Measurements from ENCODE around the gene NKAIN2. TPM values are rescaled to one million over a fixed set of nuclear protein-coding genes. Genes with fewer than 3 reads are reported as not detected.

NKAIN2 gene
- total RNA-seq, 4 donors from 2014 or later, result 0.19 TPM; not detected in 3

DNA sequence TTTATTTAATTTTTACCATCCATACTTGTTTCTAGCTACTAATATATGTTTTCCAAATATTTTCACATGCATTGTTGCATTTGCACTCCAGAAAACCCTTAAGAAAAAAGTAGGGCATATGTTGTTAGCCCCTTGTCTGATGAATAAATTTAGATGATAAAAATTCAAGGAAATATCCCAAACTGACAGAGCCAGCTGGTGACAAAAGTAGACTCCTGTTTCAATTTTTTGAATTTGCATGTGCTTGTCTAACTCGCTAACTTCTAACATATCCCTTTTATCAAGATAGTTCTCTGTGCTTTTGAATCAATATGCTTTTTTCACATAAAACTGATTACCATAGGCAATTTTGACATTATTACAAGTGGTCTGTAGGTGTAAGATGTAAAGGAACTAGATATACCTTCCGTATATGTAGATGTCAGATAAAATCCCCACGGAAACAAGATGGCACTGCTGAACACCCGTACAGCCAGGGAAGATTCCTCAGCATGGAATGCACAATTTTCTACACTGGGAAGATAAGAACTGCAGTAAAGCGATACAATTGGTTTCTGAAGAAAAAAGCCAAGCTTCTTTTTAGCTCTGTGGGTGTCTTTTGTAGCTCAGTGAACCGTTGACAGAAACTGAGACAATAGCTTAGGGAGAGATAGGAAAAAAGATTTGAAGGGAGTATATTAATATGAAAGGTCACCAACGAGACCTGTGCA lies 721.0 kb downstream of the NKAIN2 start:
- 60 to 62% methylated on average over 7 of the region's 7 CpGs for WGBS, 2 donors

DNA sequence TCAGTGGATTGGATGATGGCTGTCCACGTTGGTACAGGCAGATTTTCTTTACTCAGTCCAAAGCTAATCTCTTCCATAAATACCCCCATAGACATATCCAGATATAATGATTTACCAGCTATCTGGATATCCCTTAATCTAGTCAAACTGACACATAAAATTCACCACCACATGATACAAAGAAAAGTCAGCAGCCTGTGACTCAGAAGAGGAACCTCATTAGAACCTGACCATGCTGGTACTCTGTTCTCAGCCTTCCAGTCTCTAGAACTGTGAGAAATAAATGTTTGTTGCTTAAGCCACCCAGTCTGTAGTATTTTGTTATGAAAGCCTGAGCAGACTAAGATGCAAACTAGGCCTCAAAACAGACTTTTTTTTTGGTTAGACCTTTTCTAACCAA lies 727.3 kb downstream of the NKAIN2 start:
- H3K4me3 ChIP-seq, result no peak overlapping the region
- H3K27ac ChIP-seq, result no peak overlapping the region
- no peaks in the 10 kb centered on the region for H3K4me1 ChIP-seq
- intact Hi-C loops (cut with DNase I), result no loop called here
- TF ChIP-seq POLR2A (IDR thresholded peaks at IDR 0.05), result no peak
- no peaks in the 10 kb centered on the region for H3K9me3 ChIP-seq
- no peaks in the 10 kb centered on the region for H3K36me3 ChIP-seq
- no peaks in the 10 kb centered on the region for H3K27me3 ChIP-seq
- no peak for DNase-seq
- WGBS, 2 donors, result 38 to 40% methylated on average over 1 of the region's 1 CpG

More for the DNA sequence above, 721.0 kb downstream of the NKAIN2 start:
- DNase-seq, result no peak
- H3K36me3 ChIP-seq, result no peaks in the 10 kb centered on the region
- H3K27me3 ChIP-seq, result no peaks in the 10 kb centered on the region
- no peak overlapping the region for H3K4me3 ChIP-seq
- no peaks in the 10 kb centered on the region for H3K4me1 ChIP-seq
- no peaks in the 10 kb centered on the region for H3K9me3 ChIP-seq
- TF ChIP-seq, protein P1, sequence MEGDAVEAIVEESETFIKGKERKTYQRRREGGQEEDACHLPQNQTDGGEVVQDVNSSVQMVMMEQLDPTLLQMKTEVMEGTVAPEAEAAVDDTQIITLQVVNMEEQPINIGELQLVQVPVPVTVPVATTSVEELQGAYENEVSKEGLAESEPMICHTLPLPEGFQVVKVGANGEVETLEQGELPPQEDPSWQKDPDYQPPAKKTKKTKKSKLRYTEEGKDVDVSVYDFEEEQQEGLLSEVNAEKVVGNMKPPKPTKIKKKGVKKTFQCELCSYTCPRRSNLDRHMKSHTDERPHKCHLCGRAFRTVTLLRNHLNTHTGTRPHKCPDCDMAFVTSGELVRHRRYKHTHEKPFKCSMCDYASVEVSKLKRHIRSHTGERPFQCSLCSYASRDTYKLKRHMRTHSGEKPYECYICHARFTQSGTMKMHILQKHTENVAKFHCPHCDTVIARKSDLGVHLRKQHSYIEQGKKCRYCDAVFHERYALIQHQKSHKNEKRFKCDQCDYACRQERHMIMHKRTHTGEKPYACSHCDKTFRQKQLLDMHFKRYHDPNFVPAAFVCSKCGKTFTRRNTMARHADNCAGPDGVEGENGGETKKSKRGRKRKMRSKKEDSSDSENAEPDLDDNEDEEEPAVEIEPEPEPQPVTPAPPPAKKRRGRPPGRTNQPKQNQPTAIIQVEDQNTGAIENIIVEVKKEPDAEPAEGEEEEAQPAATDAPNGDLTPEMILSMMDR (IDR thresholded peaks at IDR 0.05), result no peak
- TF ChIP-seq POLR2A (IDR thresholded peaks at IDR 0.05), result no peak
- intact Hi-C loops (cut with DNase I), result no loop called here
- H3K27ac ChIP-seq, result no peak overlapping the region

DNA sequence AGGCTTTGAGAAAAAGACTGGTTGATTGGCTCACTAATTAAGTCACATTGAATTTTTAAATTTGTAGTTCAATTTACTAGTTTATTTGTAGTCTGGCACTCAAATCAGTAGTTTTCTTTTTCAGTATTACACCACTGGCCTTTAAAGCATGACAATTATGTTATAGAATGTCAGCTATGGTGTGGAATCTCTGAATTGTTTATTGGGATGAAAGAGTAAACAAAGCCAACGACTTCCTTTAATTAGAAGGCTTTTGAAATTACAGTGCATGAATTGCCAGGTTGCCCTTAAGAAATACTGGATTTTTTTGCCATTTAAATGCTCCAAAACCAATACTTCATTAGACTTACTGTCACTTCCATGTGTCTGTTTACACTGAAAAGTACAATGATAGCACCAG lies 731.6 kb downstream of the NKAIN2 start:
- WGBS, 2 donors, result 32 to 38% methylated on average over 1 of the region's 1 CpG
- no peaks in the 10 kb centered on the region for H3K36me3 ChIP-seq
- H3K9me3 ChIP-seq, result no peaks in the 10 kb centered on the region
- H3K4me3 ChIP-seq, result no peak overlapping the region
- no peak for DNase-seq
- no peaks in the 10 kb centered on the region for H3K4me1 ChIP-seq
- H3K27ac ChIP-seq, result no peak overlapping the region
- intact Hi-C loops (cut with DNase I), result no loop called here
- no peaks in the 10 kb centered on the region for H3K27me3 ChIP-seq
- TF ChIP-seq POLR2A (IDR thresholded peaks at IDR 0.05), result no peak
- TF ChIP-seq, protein P1 (IDR thresholded peaks at IDR 0.05), result no peak

DNA sequence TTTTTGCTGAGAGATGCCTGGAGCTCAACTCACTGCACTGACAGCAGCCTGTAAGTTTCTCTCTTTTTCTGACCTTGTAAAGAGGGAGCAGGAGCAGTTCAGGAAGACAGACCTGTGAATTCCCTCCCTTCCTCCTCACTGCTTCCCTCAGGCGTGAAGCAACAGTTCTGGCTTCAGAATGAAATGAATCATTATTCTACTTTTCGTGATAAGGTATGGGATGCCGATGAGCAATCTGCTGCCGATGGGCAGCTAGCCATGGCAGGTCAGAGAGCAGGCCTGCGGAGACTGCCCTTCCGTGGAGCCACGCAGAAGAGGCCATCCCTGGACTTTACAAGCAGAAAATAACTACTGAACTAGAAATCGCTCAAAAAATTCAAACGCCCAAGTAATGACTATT lies 732.1 kb downstream of the NKAIN2 start:
- intact Hi-C loops (cut with DNase I), result no loop called here
- Histone ChIP-seq H3K27ac (no peak overlapping the region), H3K27me3 (no peaks in the 10 kb centered on the region), H3K9me3 (no peaks in the 10 kb centered on the region), H3K4me3 (no peak overlapping the region), H3K4me1 (no peaks in the 10 kb centered on the region), H3K36me3 (no peaks in the 10 kb centered on the region)
- DNase-seq, result no peak
- 45 to 76% methylated on average over 9 of the region's 9 CpGs for WGBS, 2 donors
- no peak for TF ChIP-seq POLR2A (IDR thresholded peaks at IDR 0.05)
- TF ChIP-seq, protein P1 (IDR thresholded peaks at IDR 0.05), result no peak

DNA sequence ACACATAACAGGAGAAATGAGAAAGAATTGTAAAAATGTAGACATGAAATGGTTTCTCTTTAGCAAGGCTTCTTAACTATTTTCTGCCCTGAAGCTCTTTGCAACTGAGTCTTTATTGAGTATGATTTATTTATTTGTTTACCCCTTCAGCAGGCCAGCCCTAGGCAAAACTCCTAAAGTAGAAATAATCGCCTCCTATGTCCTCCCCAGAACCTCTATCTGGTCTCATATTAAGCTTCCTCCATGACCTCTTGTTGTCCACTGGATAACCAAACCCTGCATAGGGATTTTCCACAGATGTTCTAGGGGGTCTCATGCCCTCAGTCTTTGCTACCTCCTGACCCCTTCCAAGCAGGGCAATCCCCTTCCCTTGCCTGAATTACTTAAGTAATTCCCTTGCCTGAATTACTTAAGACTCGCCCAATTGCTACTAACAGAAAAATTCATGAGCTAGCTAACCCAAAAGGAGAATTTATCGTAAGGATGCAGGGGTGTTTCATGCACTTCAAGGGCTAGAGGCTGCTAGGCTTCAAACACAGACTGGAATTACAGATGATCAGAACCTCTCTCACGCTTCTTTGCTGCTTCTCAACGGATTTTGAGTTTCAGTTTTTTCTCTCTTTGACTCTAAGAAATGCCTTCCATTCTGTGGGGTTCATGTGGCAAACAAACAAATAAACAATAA lies 732.6 kb downstream of the NKAIN2 start:
- intact Hi-C loops (cut with DNase I), result no loop called here
- H3K27me3 ChIP-seq, result no peaks in the 10 kb centered on the region
- WGBS, 2 donors, result 43 to 61% methylated on average over 5 of the region's 5 CpGs
- no peak overlapping the region for H3K4me3 ChIP-seq
- no peaks in the 10 kb centered on the region for H3K4me1 ChIP-seq
- DNase-seq, result no peak
- TF ChIP-seq, protein P1 (IDR thresholded peaks at IDR 0.05), result no peak
- no peak for TF ChIP-seq POLR2A (IDR thresholded peaks at IDR 0.05)
- H3K36me3 ChIP-seq, result no peaks in the 10 kb centered on the region
- no peak overlapping the region for H3K27ac ChIP-seq
- no peaks in the 10 kb centered on the region for H3K9me3 ChIP-seq
